Neural cell (in vitro differentiated cells): ENCODE results near the gene BFSP2. TPM values are rescaled to one million over a fixed set of nuclear protein-coding genes. Genes with fewer than 3 reads are reported as not detected.

Experiments used
- H2AFZ ChIP-seq: fragments of 200-600, 300-800 bp; sonication (generic), shearing (Covaris generic); 2 replicates; pipeline ENCODE4 v1.6.0; 2014; ENCODE audit warnings: low read depth, mild to moderate bottlenecking, antibody characterized with exemption, low read length, moderate library complexity
- H3F3A ChIP-seq: fragments of 200-600 bp; shearing (Covaris generic); 2 replicates; pipeline ENCODE4 v1.6.1; 2016; ENCODE audit warnings: mild to moderate bottlenecking, moderate library complexity, mixed read lengths, antibody characterized with exemption, low read length; ENCODE audit not compliant: insufficient read depth, poor library complexity, severe bottlenecking
- H3K27ac ChIP-seq: fragments of 200-600, 300-800 bp; sonication (generic), shearing (Covaris generic); 2 replicates; pipeline ENCODE4 v1.5.1; 2014; ENCODE audit warnings: mild to moderate bottlenecking, low read length, moderate library complexity
- H3K27me3 ChIP-seq: fragments of 300-800, 200-600 bp; sonication (generic), shearing (Covaris generic); 2 replicates; pipeline ENCODE4 v1.6.0; 2014; ENCODE audit warnings: mild to moderate bottlenecking, low read depth, low read length, moderate library complexity; ENCODE audit not compliant: insufficient read depth
- H3K36me3 ChIP-seq: fragments of 300-800, 200-600 bp; sonication (generic), shearing (Covaris generic); 2 replicates; pipeline ENCODE4 v1.5.1; 2014; ENCODE audit warnings: mild to moderate bottlenecking, antibody characterized with exemption, low read length, moderate library complexity; ENCODE audit not compliant: insufficient read depth
- H3K4me2 ChIP-seq: fragments of 300-800, 200-600 bp; sonication (generic), shearing (Covaris generic); 2 replicates; pipeline ENCODE4 v1.6.0; 2014; ENCODE audit warnings: mild to moderate bottlenecking, low read length
- H3K4me3 ChIP-seq: fragments of 300-800, 200-600 bp; sonication (generic), shearing (Covaris generic); 2 replicates; pipeline ENCODE4 v1.5.1; 2014; ENCODE audit warnings: mild to moderate bottlenecking, low read length, moderate library complexity
- H3K79me2 ChIP-seq: fragments of 200-600 bp; shearing (Covaris generic); replicated peaks from 2 replicates; pipeline ENCODE4 v1.6.0; 2014; ENCODE audit warnings: mild to moderate bottlenecking, low read length, moderate library complexity; ENCODE audit not compliant: insufficient read depth
- H3K9ac ChIP-seq: fragments of 300-800, 200-600 bp; sonication (generic), shearing (Covaris generic); 2 replicates; pipeline ENCODE4 v1.6.1; 2016; ENCODE audit warnings: mild to moderate bottlenecking, low read length, mixed read lengths
- H3K9me2 ChIP-seq: fragments of 200-600 bp; shearing (Covaris generic); 2 replicates; pipeline ENCODE4 v1.6.1; 2016; ENCODE audit warnings: mild to moderate bottlenecking, low read length, mixed read lengths; ENCODE audit not compliant: insufficient read depth
- H3K9me3 ChIP-seq: fragments of 200-600, 300-800 bp; sonication (generic), shearing (Covaris generic); 2 replicates; pipeline ENCODE4 v1.6.1; 2016; ENCODE audit warnings: mild to moderate bottlenecking, mixed run types, low read length, moderate library complexity, mixed read lengths
- H4K20me1 ChIP-seq: fragments of 200-600 bp; shearing (Covaris generic); 2 replicates; pipeline ENCODE4 v1.6.1; 2016; ENCODE audit warnings: mild to moderate bottlenecking, mixed run types; ENCODE audit not compliant: insufficient read depth
- EP300 ChIP-seq: fragments of 450-650 bp; conservative IDR thresholded peaks from 2 replicates; pipeline ENCODE4 v1.6.1; 2014; ENCODE audit warnings: antibody characterized with exemption, mild to moderate bottlenecking, moderate library complexity; ENCODE audit not compliant: poor library complexity, severe bottlenecking
- EZH2 ChIP-seq: fragments of 200-600, 300-800 bp; shearing (Covaris generic), sonication (generic); IDR thresholded peaks from 2 replicates; pipeline ENCODE4 v1.6.1; 2014; ENCODE audit warnings: antibody characterized with exemption, low read length, borderline replicate concordance, mild to moderate bottlenecking; ENCODE audit not compliant: insufficient read depth, poor library complexity, severe bottlenecking
- MXI1 ChIP-seq: fragments of 450-650 bp; conservative IDR thresholded peaks from 2 replicates; pipeline ENCODE4 v1.6.1; 2014; ENCODE audit warnings: antibody characterized with exemption, mild to moderate bottlenecking; ENCODE audit not compliant: poor library complexity, severe bottlenecking
- POLR2AphosphoS5 ChIP-seq: IDR thresholded peaks from 2 replicates; pipeline ENCODE4 v1.6.1; 2012
- RAD21 ChIP-seq: fragments of 450-650 bp; conservative IDR thresholded peaks from 2 replicates; pipeline ENCODE4 v1.6.1; 2014; ENCODE audit warnings: antibody characterized with exemption, mild to moderate bottlenecking, moderate library complexity
- SMC3 ChIP-seq: fragments of 450-650 bp; conservative IDR thresholded peaks from 2 replicates; pipeline ENCODE4 v1.6.1; 2014; ENCODE audit warnings: antibody characterized with exemption, mild to moderate bottlenecking, moderate library complexity; ENCODE audit not compliant: poor library complexity
- TAF1 ChIP-seq: IDR thresholded peaks from 2 replicates; pipeline ENCODE4 v1.6.1; 2012; ENCODE audit warnings: low read depth
- polyA plus RNA-seq: library from polyadenylated mRNA; depleted of rRNA; stranded (reverse); fragments of >200 nt; gene quantifications from 2 replicates; pipeline ENCODE4 v1.2.3, GENCODE V29; 2014
- TF ChIP-seq, protein P1 (sequence below): fragments of 450-650 bp; IDR thresholded peaks from 2 replicates; pipeline ENCODE4 v1.5.1; 2014; ENCODE audit warnings: antibody characterized with exemption, mild to moderate bottlenecking, moderate library complexity; ENCODE audit not compliant: poor library complexity, severe bottlenecking
- TF ChIP-seq, protein P2 (sequence below): IDR thresholded peaks from 2 replicates; pipeline ENCODE4 v1.6.1; 2012; ENCODE audit warnings: borderline replicate concordance

BFSP2 gene
- polyA plus RNA-seq, 1 donor from 2014 or later: not detected

DNA sequence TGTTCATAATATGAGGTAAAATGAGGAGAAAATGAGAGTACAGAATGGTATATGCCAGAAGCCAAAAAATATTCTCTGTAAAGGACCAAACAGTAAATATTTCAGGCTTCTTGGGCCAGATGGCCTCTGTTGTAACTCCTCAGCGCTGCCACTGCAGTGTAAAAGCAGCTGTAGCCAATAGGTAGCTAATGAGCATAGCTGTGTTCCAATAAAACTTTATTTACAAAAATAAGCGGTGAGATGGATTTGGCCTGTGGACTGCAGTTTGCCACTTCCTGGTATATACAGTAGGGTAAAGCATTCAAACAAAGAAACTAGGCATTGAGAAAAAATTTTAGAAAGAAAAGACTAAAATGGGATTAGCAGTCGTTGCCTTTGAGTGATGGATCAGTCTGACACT, 51.5 kb downstream of the BFSP2 start:
- no peaks in the 10 kb centered on the region for H3K79me2 ChIP-seq
- no peaks in the 10 kb centered on the region for H3F3A ChIP-seq
- H3K4me3 ChIP-seq: no peak overlapping the region
- no peak for TF ChIP-seq MXI1
- TF ChIP-seq RAD21: no peak
- TF ChIP-seq, protein P1, sequence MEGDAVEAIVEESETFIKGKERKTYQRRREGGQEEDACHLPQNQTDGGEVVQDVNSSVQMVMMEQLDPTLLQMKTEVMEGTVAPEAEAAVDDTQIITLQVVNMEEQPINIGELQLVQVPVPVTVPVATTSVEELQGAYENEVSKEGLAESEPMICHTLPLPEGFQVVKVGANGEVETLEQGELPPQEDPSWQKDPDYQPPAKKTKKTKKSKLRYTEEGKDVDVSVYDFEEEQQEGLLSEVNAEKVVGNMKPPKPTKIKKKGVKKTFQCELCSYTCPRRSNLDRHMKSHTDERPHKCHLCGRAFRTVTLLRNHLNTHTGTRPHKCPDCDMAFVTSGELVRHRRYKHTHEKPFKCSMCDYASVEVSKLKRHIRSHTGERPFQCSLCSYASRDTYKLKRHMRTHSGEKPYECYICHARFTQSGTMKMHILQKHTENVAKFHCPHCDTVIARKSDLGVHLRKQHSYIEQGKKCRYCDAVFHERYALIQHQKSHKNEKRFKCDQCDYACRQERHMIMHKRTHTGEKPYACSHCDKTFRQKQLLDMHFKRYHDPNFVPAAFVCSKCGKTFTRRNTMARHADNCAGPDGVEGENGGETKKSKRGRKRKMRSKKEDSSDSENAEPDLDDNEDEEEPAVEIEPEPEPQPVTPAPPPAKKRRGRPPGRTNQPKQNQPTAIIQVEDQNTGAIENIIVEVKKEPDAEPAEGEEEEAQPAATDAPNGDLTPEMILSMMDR: no peak
- TF ChIP-seq, protein P2, sequence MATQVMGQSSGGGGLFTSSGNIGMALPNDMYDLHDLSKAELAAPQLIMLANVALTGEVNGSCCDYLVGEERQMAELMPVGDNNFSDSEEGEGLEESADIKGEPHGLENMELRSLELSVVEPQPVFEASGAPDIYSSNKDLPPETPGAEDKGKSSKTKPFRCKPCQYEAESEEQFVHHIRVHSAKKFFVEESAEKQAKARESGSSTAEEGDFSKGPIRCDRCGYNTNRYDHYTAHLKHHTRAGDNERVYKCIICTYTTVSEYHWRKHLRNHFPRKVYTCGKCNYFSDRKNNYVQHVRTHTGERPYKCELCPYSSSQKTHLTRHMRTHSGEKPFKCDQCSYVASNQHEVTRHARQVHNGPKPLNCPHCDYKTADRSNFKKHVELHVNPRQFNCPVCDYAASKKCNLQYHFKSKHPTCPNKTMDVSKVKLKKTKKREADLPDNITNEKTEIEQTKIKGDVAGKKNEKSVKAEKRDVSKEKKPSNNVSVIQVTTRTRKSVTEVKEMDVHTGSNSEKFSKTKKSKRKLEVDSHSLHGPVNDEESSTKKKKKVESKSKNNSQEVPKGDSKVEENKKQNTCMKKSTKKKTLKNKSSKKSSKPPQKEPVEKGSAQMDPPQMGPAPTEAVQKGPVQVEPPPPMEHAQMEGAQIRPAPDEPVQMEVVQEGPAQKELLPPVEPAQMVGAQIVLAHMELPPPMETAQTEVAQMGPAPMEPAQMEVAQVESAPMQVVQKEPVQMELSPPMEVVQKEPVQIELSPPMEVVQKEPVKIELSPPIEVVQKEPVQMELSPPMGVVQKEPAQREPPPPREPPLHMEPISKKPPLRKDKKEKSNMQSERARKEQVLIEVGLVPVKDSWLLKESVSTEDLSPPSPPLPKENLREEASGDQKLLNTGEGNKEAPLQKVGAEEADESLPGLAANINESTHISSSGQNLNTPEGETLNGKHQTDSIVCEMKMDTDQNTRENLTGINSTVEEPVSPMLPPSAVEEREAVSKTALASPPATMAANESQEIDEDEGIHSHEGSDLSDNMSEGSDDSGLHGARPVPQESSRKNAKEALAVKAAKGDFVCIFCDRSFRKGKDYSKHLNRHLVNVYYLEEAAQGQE: no peak
- no peak for TF ChIP-seq EP300
- no peak for TF ChIP-seq EZH2
- TF ChIP-seq POLR2AphosphoS5: no peak
- TF ChIP-seq SMC3: no peak
- no peak for TF ChIP-seq TAF1
- no peak overlapping the region for H3K9ac ChIP-seq
- H3K9me3 ChIP-seq: no peaks in the 10 kb centered on the region
- H3K27ac ChIP-seq: no peak overlapping the region
- no peak overlapping the region for H2AFZ ChIP-seq
- no peaks in the 10 kb centered on the region for H3K36me3 ChIP-seq
- no peak overlapping the region for H3K4me2 ChIP-seq
- no peaks in the 10 kb centered on the region for H3K27me3 ChIP-seq
- no peaks in the 10 kb centered on the region for H4K20me1 ChIP-seq
- H3K9me2 ChIP-seq: no peaks in the 10 kb centered on the region

DNA sequence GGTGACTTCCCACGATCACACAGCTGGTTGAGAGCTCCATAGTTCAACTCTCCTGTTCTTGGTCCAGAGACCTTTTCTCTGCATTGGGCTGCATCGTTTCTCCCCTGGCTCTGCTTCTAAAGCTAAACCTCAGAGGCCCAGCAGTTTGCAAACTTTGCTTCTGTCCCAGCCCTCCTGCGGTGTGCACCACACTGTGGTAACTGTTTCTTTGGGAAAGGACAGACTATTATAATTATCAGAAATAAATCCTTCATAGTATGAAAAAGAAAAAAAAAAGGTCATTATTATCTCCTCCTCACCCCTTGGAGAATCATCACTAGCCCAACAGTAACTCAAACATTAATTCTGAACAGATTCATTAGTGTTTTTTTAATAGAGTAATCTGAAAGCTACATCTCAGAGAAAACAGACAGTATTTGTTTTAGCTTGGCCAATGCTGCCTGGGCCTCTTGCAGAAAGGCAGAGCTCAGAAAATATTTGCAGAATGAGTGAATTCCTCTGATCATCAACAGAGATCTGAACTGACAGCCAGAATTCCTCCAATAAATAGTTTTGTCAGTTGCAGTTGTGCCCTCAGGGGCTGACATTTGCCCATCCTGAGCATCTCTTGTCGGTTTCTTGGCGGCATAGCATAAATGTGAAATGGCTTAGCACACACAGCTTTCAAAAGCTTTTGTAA, 52.9 kb downstream of the BFSP2 start:
- no peaks in the 10 kb centered on the region for H3F3A ChIP-seq
- no peak for TF ChIP-seq EZH2
- TF ChIP-seq, protein P2: no peak
- TF ChIP-seq POLR2AphosphoS5: no peak
- TF ChIP-seq, protein P1: no peak
- TF ChIP-seq MXI1: no peak
- TF ChIP-seq SMC3: no peak
- no peak for TF ChIP-seq TAF1
- TF ChIP-seq RAD21: no peak
- no peak for TF ChIP-seq EP300
- no peak overlapping the region for H3K27ac ChIP-seq
- H3K4me2 ChIP-seq: no peak overlapping the region
- H2AFZ ChIP-seq: no peak overlapping the region
- H3K36me3 ChIP-seq: no peaks in the 10 kb centered on the region
- no peaks in the 10 kb centered on the region for H3K27me3 ChIP-seq
- no peaks in the 10 kb centered on the region for H4K20me1 ChIP-seq
- no peaks in the 10 kb centered on the region for H3K9me3 ChIP-seq
- H3K79me2 ChIP-seq: no peaks in the 10 kb centered on the region
- H3K4me3 ChIP-seq: no peak overlapping the region
- no peak overlapping the region for H3K9ac ChIP-seq
- H3K9me2 ChIP-seq: no peaks in the 10 kb centered on the region
